ENCODE results near the gene MAD1L1. TPM values are rescaled to one million over a fixed set of nuclear protein-coding genes. Genes with fewer than 3 reads are reported as not detected.

Gene MAD1L1
- polyA plus RNA-seq, 6 donors from 2014 or later, result 109 to 209 (median 158) TPM

- no peak for DNase-seq
- Mint-ChIP-seq H3K4me3 (no peak overlapping the region), H3K9me3 (peaks cover 0 to 3% (median 0%) of the 10 kb centered on the region in 7 donors), H3K4me1 (peaks cover 0 to 5% (median 0%) of the 10 kb centered on the region in 3 donors), H3K36me3 (peaks cover 4 to 10% of the 10 kb centered on the region in 2 donors), H3K27ac (no peak overlapping the region), H3K27me3 (no peaks in the 10 kb centered on the region)
- no peak for ATAC-seq (ENCODE audit: low read depth in 2 of 2)
Measured at GRCh38 chr7:2180081-2180480, 52.7 kb downstream of the MAD1L1 start.

- DNase-seq, result no peak
- ATAC-seq (ENCODE audit: low read depth in 2 of 2), result no peak
- Mint-ChIP-seq H3K4me1 (peaks cover 0 to 11% (median 5%) of the 10 kb centered on the region in 3 donors), H3K9me3 (no peaks in the 10 kb centered on the region), H3K27ac (peak overlapping the region in 1 of 6 donors; percentile 73), H3K27me3 (no peaks in the 10 kb centered on the region), H3K4me3 (no peak overlapping the region), H3K36me3 (peaks cover 9 to 25% of the 10 kb centered on the region in 2 donors)
Measured at GRCh38 chr7:2175514-2175913, 57.2 kb downstream of the MAD1L1 start.

- H3K4me1 Mint-ChIP-seq, result peaks cover 0 to 11% (median 5%) of the 10 kb centered on the region in 3 donors
- DNase-seq (no peak), ATAC-seq (ENCODE audit: low read depth in 2 of 2) (no peak)
- H3K9me3 Mint-ChIP-seq, result no peaks in the 10 kb centered on the region
- peak overlapping the region in 1 of 8 donors; percentile 25 for H3K4me3 Mint-ChIP-seq
- H3K36me3 Mint-ChIP-seq, result peaks cover 9 to 24% of the 10 kb centered on the region in 2 donors
- H3K27ac Mint-ChIP-seq, result peak overlapping the region in 1 of 6 donors; percentile 73
- no peaks in the 10 kb centered on the region for H3K27me3 Mint-ChIP-seq
Measured at GRCh38 chr7:2175091-2175490, 57.7 kb downstream of the MAD1L1 start.

GRCh38 chr7:2173189-2173827 is 59.4 kb downstream of the MAD1L1 start:
- Mint-ChIP-seq H3K36me3 (peaks cover 9 to 24% of the 10 kb centered on the region in 2 donors), H3K9me3 (no peaks in the 10 kb centered on the region), H3K4me3 (no peak overlapping the region), H3K27ac (peak overlapping the region in 2 of 6 donors; percentile 11 to 79), H3K27me3 (no peaks in the 10 kb centered on the region), H3K4me1 (peaks cover 0 to 11% (median 5%) of the 10 kb centered on the region in 3 donors)
- ATAC-seq (ENCODE audit: low read depth in 2 of 2) (no peak), DNase-seq (no peak)

DNA sequence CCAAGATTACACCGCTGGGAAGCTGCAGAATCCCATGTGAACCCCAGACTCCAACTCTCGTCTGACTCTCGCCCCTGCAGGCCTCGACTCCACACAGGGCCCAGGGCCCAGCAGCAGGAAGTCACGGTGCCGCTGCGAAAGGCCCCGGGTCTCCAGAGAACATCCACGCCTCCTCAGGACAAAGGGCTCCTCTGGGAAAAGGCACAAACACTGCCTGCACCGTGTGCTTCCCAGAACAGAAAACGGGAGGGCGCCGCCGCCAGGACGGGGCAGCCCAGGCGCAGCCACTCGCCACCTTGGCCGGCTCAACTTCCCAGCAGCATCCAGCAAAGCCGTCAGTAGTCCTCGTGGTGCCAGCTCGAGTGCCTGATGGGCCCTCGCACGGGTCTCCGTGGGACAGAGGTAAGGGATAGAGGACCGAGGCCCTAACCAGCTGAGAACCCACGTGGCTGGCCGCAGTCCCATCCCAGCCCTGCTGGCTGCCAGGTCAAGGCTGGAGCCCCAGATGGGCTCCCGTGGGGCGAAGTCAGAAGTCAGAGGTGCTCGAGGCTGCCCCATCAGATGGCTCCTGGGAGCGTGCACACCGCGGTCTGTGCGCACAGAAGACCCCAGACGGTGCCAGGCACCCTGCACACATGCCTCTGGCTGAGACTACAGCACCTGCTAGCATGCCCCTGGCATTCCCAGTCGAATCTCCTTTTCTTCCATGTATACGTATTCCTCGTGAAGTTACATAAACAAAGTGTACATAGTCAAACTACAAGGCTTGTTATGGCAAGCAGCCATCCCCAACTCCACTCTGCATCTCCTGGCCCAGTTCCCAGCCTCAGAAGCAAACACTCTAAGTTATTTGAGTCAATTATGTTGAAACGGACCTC is 60.2 kb downstream of the MAD1L1 start:
- Mint-ChIP-seq H3K4me3 (no peak overlapping the region), H3K4me1 (peaks cover 0 to 11% (median 5%) of the 10 kb centered on the region in 3 donors), H3K27ac (no peak overlapping the region), H3K27me3 (no peaks in the 10 kb centered on the region), H3K36me3 (peaks cover 9 to 24% of the 10 kb centered on the region in 2 donors), H3K9me3 (no peaks in the 10 kb centered on the region)
- DNase-seq (no peak), ATAC-seq (ENCODE audit: low read depth in 2 of 2) (no peak)

GRCh38 chr7:2171855-2172254 is 60.9 kb downstream of the MAD1L1 start:
- peaks cover 9 to 24% of the 10 kb centered on the region in 2 donors for H3K36me3 Mint-ChIP-seq
- peak overlapping the region in 1 of 6 donors; percentile 50 for H3K27ac Mint-ChIP-seq
- H3K4me1 Mint-ChIP-seq, result peaks cover 0 to 11% (median 5%) of the 10 kb centered on the region in 3 donors
- H3K9me3 Mint-ChIP-seq, result no peaks in the 10 kb centered on the region
- DNase-seq (no peak), ATAC-seq (ENCODE audit: low read depth in 2 of 2) (no peak)
- H3K4me3 Mint-ChIP-seq, result peak overlapping the region in 1 of 8 donors; percentile 21
- no peaks in the 10 kb centered on the region for H3K27me3 Mint-ChIP-seq

GRCh38 chr7:2170576-2171521 is 61.9 kb downstream of the MAD1L1 start:
- Mint-ChIP-seq H3K27ac (peak overlapping the region in 2 of 6 donors; percentile 66 to 70), H3K36me3 (peaks cover 9 to 24% of the 10 kb centered on the region in 2 donors), H3K27me3 (no peaks in the 10 kb centered on the region)

GRCh38 chr7:2169923-2170575 is 62.7 kb downstream of the MAD1L1 start:
- peaks cover 11 to 16% (median 14%) of the 10 kb centered on the region in 3 donors for H3K4me1 Mint-ChIP-seq
- no peaks in the 10 kb centered on the region for H3K9me3 Mint-ChIP-seq
- H3K27ac Mint-ChIP-seq, result peak overlapping the region in 1 of 6 donors; percentile 70
- DNase-seq (no peak), ATAC-seq (ENCODE audit: low read depth in 2 of 2) (no peak)
- H3K4me3 Mint-ChIP-seq, result peak overlapping the region in 1 of 8 donors; percentile 81
- peaks cover 9 to 22% of the 10 kb centered on the region in 2 donors for H3K36me3 Mint-ChIP-seq
- H3K27me3 Mint-ChIP-seq, result no peaks in the 10 kb centered on the region

More at GRCh38 chr7:2170576-2171521, 61.9 kb downstream of the MAD1L1 start:
- no peak for DNase-seq
- ATAC-seq (ENCODE audit: low read depth in 2 of 2), result no peak
- Mint-ChIP-seq H3K9me3 (no peaks in the 10 kb centered on the region), H3K4me1 (peaks cover 3 to 13% (median 8%) of the 10 kb centered on the region in 3 donors), H3K4me3 (no peak overlapping the region)

GRCh38 chr7:2168615-2169311 is 64.0 kb downstream of the MAD1L1 start:
- Mint-ChIP-seq H3K9me3 (no peaks in the 10 kb centered on the region), H3K4me3 (no peak overlapping the region), H3K27me3 (no peaks in the 10 kb centered on the region), H3K4me1 (peaks cover 12 to 18% (median 17%) of the 10 kb centered on the region in 3 donors), H3K27ac (peak overlapping the region in 2 of 6 donors; percentile 30 to 59), H3K36me3 (peaks cover 0 to 9% of the 10 kb centered on the region in 2 donors)
- DNase-seq (no peak), ATAC-seq (ENCODE audit: low read depth in 2 of 2) (no peak)

- no peak overlapping the region for H3K4me3 Mint-ChIP-seq
- no peaks in the 10 kb centered on the region for H3K9me3 Mint-ChIP-seq
- peaks cover 0 to 5% of the 10 kb centered on the region in 2 donors for H3K36me3 Mint-ChIP-seq
- DNase-seq (no peak), ATAC-seq (ENCODE audit: low read depth in 2 of 2) (no peak)
- H3K27ac Mint-ChIP-seq, result peak overlapping the region in 1 of 6 donors; percentile 88
- peaks cover 12 to 17% (median 12%) of the 10 kb centered on the region in 3 donors for H3K4me1 Mint-ChIP-seq
- H3K27me3 Mint-ChIP-seq, result no peaks in the 10 kb centered on the region
Measured at GRCh38 chr7:2166625-2167280, 66.0 kb downstream of the MAD1L1 start.

GRCh38 chr7:2165610-2166594 is 66.8 kb downstream of the MAD1L1 start:
- Mint-ChIP-seq H3K4me1 (peaks cover 12% of the 10 kb centered on the region in 3 donors), H3K27ac (peak overlapping the region in 4 of 6 donors; percentile 28 to 92 (median 47)), H3K27me3 (no peaks in the 10 kb centered on the region), H3K36me3 (peaks cover 0 to 5% of the 10 kb centered on the region in 2 donors), H3K4me3 (no peak overlapping the region), H3K9me3 (no peaks in the 10 kb centered on the region)
- ATAC-seq (ENCODE audit: low read depth in 2 of 2), result peak; percentile 78 to 83
- DNase-seq, result peak; percentile 13

Data from naive B cell (primary cell).